Subcutaneous adipose tissue (tissue), 4 donors: Measurements from ENCODE around the gene TMED1. TPM values are rescaled to one million over a fixed set of nuclear protein-coding genes. Genes with fewer than 3 reads are reported as not detected.

Experiments used
- total RNA-seq, 4 donors: library from RNA; depleted of rRNA; stranded (reverse); fragments of >200 nt; gene quantifications; one replicate each; pipeline ENCODE4 v1.1.0, GENCODE V29; 2016
- TF ChIP-seq, protein P1 (sequence below): fragments of 450-650 bp; IDR thresholded peaks from one replicate; pipeline ENCODE4 v1.5.1; 2016; ENCODE audit warnings: low read depth, mild to moderate bottlenecking, control low read depth, antibody characterized with exemption, moderate library complexity

TMED1 gene
- total RNA-seq, 4 donors from 2014 or later: 10.3 to 53.1 (median 34.4) TPM

DNA sequence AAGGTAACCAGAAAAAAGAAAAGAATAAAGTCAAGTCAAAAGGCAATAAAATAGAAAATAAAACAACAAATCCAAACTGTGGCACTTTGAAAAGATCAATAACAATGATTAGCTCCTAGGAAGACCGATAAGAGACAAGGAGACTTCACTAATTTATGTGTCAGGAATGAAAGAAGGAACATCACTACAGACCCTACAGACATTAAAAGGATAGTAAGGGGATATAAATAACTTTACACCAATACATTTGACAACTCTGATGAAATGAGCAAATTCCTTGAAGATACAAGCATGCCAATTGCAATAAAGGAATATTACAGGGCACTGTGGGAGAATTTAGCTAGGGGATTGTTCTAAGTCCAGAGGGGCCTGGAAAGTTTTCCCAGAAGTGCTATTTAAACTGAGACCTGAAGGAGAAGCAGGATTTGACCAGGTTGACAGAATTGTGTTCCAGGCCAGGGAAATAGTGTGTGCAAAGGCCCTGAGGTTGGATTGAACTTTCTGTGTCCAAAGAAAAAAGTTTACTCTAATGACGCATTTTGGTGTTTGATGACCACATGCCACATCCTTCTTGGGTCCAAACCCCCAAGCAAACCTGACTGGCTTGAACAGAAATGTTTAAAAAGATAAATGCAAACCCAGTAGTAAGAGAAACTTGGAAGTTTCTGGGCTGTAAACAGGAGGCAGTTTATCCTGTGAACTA lies 10.6 kb upstream of the TMED1 start:
- TF ChIP-seq, protein P1, sequence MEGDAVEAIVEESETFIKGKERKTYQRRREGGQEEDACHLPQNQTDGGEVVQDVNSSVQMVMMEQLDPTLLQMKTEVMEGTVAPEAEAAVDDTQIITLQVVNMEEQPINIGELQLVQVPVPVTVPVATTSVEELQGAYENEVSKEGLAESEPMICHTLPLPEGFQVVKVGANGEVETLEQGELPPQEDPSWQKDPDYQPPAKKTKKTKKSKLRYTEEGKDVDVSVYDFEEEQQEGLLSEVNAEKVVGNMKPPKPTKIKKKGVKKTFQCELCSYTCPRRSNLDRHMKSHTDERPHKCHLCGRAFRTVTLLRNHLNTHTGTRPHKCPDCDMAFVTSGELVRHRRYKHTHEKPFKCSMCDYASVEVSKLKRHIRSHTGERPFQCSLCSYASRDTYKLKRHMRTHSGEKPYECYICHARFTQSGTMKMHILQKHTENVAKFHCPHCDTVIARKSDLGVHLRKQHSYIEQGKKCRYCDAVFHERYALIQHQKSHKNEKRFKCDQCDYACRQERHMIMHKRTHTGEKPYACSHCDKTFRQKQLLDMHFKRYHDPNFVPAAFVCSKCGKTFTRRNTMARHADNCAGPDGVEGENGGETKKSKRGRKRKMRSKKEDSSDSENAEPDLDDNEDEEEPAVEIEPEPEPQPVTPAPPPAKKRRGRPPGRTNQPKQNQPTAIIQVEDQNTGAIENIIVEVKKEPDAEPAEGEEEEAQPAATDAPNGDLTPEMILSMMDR: no peak

DNA sequence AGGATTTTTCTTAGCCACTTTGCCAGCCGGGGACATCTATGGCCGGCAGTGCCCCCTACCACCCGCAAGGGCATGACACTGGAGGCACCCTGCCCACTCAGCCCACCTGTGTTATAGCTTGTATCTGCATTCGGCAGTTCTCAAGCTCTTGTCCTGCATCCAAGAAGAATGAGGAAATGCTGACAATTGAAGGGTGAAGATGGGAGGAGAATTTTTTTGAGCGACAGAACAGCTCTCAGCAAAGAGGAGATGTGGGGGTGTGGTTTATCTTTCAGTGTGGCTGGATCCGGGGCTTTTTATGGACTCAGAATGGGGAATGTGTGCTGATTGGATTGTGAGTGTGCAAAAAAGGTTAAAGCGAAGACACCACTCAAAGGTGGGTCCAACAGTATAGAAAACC lies 6.8 kb upstream of the TMED1 start:
- TF ChIP-seq, protein P1: no peak

DNA sequence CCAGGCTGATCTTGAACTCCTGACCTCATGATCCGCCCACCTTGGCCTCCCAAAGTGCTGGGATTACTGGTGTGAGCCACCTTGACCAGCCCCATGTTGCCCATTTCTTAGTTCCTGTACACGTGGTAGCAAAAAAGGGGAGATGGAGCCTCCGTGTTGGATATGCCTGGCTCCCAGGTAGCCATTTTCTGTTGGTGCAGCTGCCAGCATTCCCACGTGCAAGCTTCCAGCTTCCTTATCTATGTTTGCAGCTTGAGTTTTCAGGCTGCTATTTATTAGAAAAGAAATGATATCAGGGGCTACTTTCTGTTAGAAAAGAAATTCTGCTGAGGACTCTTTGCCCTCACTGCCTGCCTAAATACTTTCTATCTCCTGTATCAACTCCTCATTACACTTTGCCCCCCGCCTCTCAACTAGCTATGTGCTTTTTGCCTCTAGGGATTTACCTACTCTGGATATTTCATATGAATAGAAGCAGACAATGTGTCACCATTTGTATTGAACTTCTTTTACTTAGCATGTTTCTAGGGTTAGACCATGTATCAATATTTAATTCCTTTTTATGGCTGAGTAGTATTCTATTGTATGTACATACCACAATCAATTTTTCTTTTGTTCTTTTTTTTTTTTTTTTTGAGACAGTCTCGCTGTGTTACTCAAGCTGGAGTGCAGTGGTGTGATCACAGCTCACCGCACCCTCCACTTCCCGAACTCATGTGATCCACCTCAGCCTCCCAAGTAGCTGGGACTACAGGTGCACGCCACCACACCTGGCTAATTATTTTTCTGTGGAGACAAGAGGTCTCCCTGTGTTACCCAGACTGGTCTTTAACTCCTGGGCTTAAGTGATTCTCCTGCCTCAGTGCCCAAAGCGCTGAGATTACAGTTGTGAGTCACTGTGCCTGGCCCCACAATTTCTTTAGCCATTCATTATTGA lies 3.4 kb upstream of the TMED1 start:
- TF ChIP-seq, protein P1: no peak

DNA sequence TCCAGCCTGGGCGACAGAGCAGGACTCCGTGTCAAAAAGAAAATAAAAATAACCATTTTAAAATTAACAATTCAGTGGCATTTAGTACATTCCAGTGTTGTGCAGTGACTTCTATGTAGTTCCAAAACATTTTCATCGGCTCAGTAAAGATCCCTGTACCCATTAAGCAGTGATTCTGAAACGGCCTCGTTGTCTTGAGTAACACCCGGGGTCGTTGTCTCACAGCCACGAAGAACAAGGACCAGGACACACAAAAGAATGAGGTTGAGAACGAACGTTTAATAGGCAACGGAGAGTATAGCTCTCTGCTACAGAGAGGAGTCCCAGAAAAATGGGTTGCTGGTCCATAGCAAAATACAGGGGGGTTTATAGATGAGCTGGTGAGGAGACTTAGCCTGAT lies 2.4 kb upstream of the TMED1 start:
- TF ChIP-seq, protein P1: no peak

GRCh38 chr19:10836479-10837330 lies 693 bp upstream of the TMED1 start:
- TF ChIP-seq, protein P1: no peak

- TF ChIP-seq, protein P1: no peak
Observed at GRCh38 chr19:10835089-10835753, 791 bp downstream of the TMED1 start.
